GM23338 (cell line): ENCODE data around the gene GADD45GIP1. TPM values are rescaled to one million over a fixed set of nuclear protein-coding genes. Genes with fewer than 3 reads are reported as not detected.

Experiments
- ATAC-seq: fragments of 200-7000 bp; cut with Tn5 transposase; 3 replicates; pipeline ENCODE4 v1.9.1; 2020
- DNase-seq: peaks from one replicate; pipeline ENCODE4 v3.0.0-alpha.2; 2015; ENCODE audit warnings: low spot score
- H2AFZ ChIP-seq: fragments of 200-600 bp; sonication (generic); 2 replicates; pipeline ENCODE4 v1.8.0; 2016; ENCODE audit warnings: antibody characterized with exemption, mild to moderate bottlenecking, moderate library complexity
- H3F3A ChIP-seq: fragments of 200-600 bp; sonication (generic); replicated peaks from 2 replicates; pipeline ENCODE4 v1.8.0; 2017; ENCODE audit warnings: antibody characterized with exemption, mixed run types, low read depth
- H3K27ac ChIP-seq: fragments of 200-600 bp; sonication (generic); 2 replicates; pipeline ENCODE4 v1.6.1; 2016; ENCODE audit warnings: low read depth
- H3K27me3 ChIP-seq: fragments of 200-600 bp; sonication (generic); 2 replicates; pipeline ENCODE4 v1.8.0; 2016; ENCODE audit warnings: mild to moderate bottlenecking, mixed run types, moderate library complexity; ENCODE audit not compliant: insufficient read depth
- H3K36me3 ChIP-seq: fragments of 200-600 bp; sonication (generic); 2 replicates; pipeline ENCODE4 v1.8.0; 2016; ENCODE audit warnings: mild to moderate bottlenecking; ENCODE audit not compliant: insufficient read depth
- H3K4me1 ChIP-seq: fragments of 200-600 bp; sonication (generic); 2 replicates; pipeline ENCODE4 v1.8.0; 2016; ENCODE audit warnings: mild to moderate bottlenecking, moderate library complexity; ENCODE audit not compliant: insufficient read depth
- H3K4me2 ChIP-seq: fragments of 200-600 bp; sonication (generic); 2 replicates; pipeline ENCODE4 v1.7.1; 2017; ENCODE audit warnings: mixed run types
- H3K4me3 ChIP-seq: fragments of 200-600 bp; sonication (generic); 2 replicates; pipeline ENCODE4 v1.6.1; 2016; ENCODE audit warnings: mixed run types
- H3K79me2 ChIP-seq: fragments of 200-600 bp; sonication (generic); replicated peaks from 2 replicates; pipeline ENCODE4 v1.8.0; 2017; ENCODE audit warnings: mild to moderate bottlenecking; ENCODE audit not compliant: insufficient read depth
- H3K9me2 ChIP-seq: fragments of 200-600 bp; sonication (generic); 2 replicates; pipeline ENCODE4 v1.8.0; 2017; ENCODE audit not compliant: insufficient read depth
- H4K20me1 ChIP-seq: fragments of 200-600 bp; sonication (generic); replicated peaks from 2 replicates; pipeline ENCODE4 v1.8.0; 2017; ENCODE audit warnings: mild to moderate bottlenecking; ENCODE audit not compliant: insufficient read depth
- H3K27ac Mint-ChIP-seq: 2 replicates; pipeline ENCODE4 v1.8.0; 2020; ENCODE audit warnings: inconsistent platforms, mild to moderate bottlenecking, moderate library complexity, mixed read lengths
- H3K27me3 Mint-ChIP-seq: 3 replicates; pipeline ENCODE4 v1.8.0; 2022; ENCODE audit warnings: low read depth, mild to moderate bottlenecking, moderate library complexity, mixed read lengths, inconsistent platforms; ENCODE audit not compliant: insufficient read depth, poor library complexity
- H3K36me3 Mint-ChIP-seq: 3 replicates; pipeline ENCODE4 v1.8.0; 2021; ENCODE audit warnings: low read depth, mild to moderate bottlenecking, inconsistent platforms, moderate library complexity, mixed read lengths
- H3K4me1 Mint-ChIP-seq: 3 replicates; pipeline ENCODE4 v1.8.0; 2020; ENCODE audit warnings: mild to moderate bottlenecking, inconsistent platforms, mixed read lengths
- H3K4me3 Mint-ChIP-seq: 3 replicates; pipeline ENCODE4 v1.8.0; 2021; ENCODE audit warnings: moderate library complexity, mild to moderate bottlenecking, inconsistent platforms, mixed read lengths
- H3K9me3 Mint-ChIP-seq: 3 replicates; pipeline ENCODE4 v1.8.0; 2020; ENCODE audit warnings: moderate library complexity, mild to moderate bottlenecking, inconsistent platforms, mixed read lengths
- ETS1 ChIP-seq: IDR thresholded peaks from 2 replicates; pipeline ENCODE4 v1.6.1; 2016; ENCODE audit warnings: antibody characterized with exemption
- EZH2 ChIP-seq: fragments of 200-600 bp; sonication (generic); IDR thresholded peaks from one replicate; pipeline ENCODE4 v1.8.0; 2017; ENCODE audit warnings: antibody characterized with exemption, mild to moderate bottlenecking, low read depth; ENCODE audit not compliant: unreplicated experiment
- EZH2phosphoT487 ChIP-seq: fragments of 200-600 bp; sonication (generic); IDR thresholded peaks from one replicate; pipeline ENCODE4 v1.8.1; 2018; ENCODE audit warnings: antibody characterized with exemption; ENCODE audit not compliant: unreplicated experiment
- JUNB ChIP-seq: IDR thresholded peaks from one replicate; pipeline ENCODE4 v1.6.1; 2016; ENCODE audit warnings: antibody characterized with exemption; ENCODE audit not compliant: unreplicated experiment
- NANOG ChIP-seq: IDR thresholded peaks from 2 replicates; pipeline ENCODE4 v1.6.1; 2016; ENCODE audit warnings: antibody characterized with exemption, borderline replicate concordance
- POLR2AphosphoS5 ChIP-seq: IDR thresholded peaks from 2 replicates; pipeline ENCODE4 v1.6.1; 2016; ENCODE audit warnings: antibody characterized with exemption, low read depth
- ZNF114 ChIP-seq: fragments of 250-450 bp; sonication (Bioruptor Pico); IDR thresholded peaks from 2 replicates; pipeline ENCODE4 v1.5.0; 2020; ENCODE audit warnings: mild to moderate bottlenecking, moderate library complexity
- ZNF331 ChIP-seq: fragments of 250-450 bp; sonication (Bioruptor Pico); IDR thresholded peaks from 2 replicates; pipeline ENCODE4 v1.5.0; 2020; ENCODE audit warnings: low read depth, mild to moderate bottlenecking, moderate library complexity
- ZNF462 ChIP-seq: fragments of 250-450 bp; sonication (Bioruptor Pico); IDR thresholded peaks from 2 replicates; pipeline ENCODE4 v1.5.0; 2020; ENCODE audit warnings: mild to moderate bottlenecking, moderate library complexity
- polyA plus RNA-seq: library from polyadenylated mRNA; unstranded; fragments of >200 nt; fragmentation: Nextera tagmentation; extraction: Ambion mirVana; gene quantifications from 2 replicates; pipeline ENCODE4 v1.2.1, GENCODE V29; 2016
- total RNA-seq: library from RNA; depleted of rRNA; stranded (reverse); fragments of >200 nt; shearing (Covaris generic); gene quantifications from 2 replicates; pipeline ENCODE4 v1.2.3, GENCODE V29; 2014

The GADD45GIP1 gene
- total and polyA plus RNA-seq, 2 experiments from 2014 or later = 63.9 to 255 TPM

- no peaks in the 10 kb centered on the region for H3K4me1 ChIP-seq
- Mint-ChIP-seq H3K27ac (no peak overlapping the region), H3K9me3 (no peaks in the 10 kb centered on the region), H3K4me3 (no peak overlapping the region), H3K4me1 (no peaks in the 10 kb centered on the region), H3K36me3 (no peaks in the 10 kb centered on the region), H3K27me3 (peaks cover 9% of the 10 kb centered on the region)
- no peaks in the 10 kb centered on the region for H3K36me3 ChIP-seq
- H3K27me3 ChIP-seq = no peaks in the 10 kb centered on the region
- H2AFZ ChIP-seq = no peak overlapping the region
- no peak overlapping the region for H3K4me2 ChIP-seq
- no peak overlapping the region for H3K27ac ChIP-seq
- no peaks in the 10 kb centered on the region for H4K20me1 ChIP-seq
- H3K4me3 ChIP-seq = no peak overlapping the region
- H3K79me2 ChIP-seq = no peaks in the 10 kb centered on the region
- TF ChIP-seq POLR2AphosphoS5 (no peak), EZH2phosphoT487 (no peak)
- no peaks in the 10 kb centered on the region for H3K9me2 ChIP-seq
- ATAC-seq (no peak), DNase-seq (no peak)
- no peaks in the 10 kb centered on the region for H3F3A ChIP-seq
Measured at GRCh38 chr19:12975221-12975741, 18.3 kb upstream of the GADD45GIP1 start.

- Histone ChIP-seq H3K79me2 (no peaks in the 10 kb centered on the region), H4K20me1 (no peaks in the 10 kb centered on the region), H3K9me2 (no peaks in the 10 kb centered on the region), H3K36me3 (no peaks in the 10 kb centered on the region), H3K27me3 (no peaks in the 10 kb centered on the region), H3F3A (no peaks in the 10 kb centered on the region), H3K4me1 (no peaks in the 10 kb centered on the region), H2AFZ (no peak overlapping the region), H3K27ac (no peak overlapping the region), H3K4me3 (no peak overlapping the region), H3K4me2 (no peak overlapping the region)
- Mint-ChIP-seq H3K4me1 (no peaks in the 10 kb centered on the region), H3K4me3 (no peak overlapping the region), H3K9me3 (no peaks in the 10 kb centered on the region), H3K36me3 (no peaks in the 10 kb centered on the region), H3K27me3 (peaks cover 7% of the 10 kb centered on the region), H3K27ac (no peak overlapping the region)
- DNase-seq = no peak
- no peak for ATAC-seq
- TF ChIP-seq JUNB (no peak), ZNF114 (CRISPR knock-in tag) (no peak), EZH2phosphoT487 (no peak), POLR2AphosphoS5 (no peak), ETS1 (no peak), EZH2 (no peak), ZNF462 (no peak), ZNF331 (CRISPR knock-in tag) (no peak), NANOG (no peak)
Measured at GRCh38 chr19:12974301-12975220, 17.5 kb upstream of the GADD45GIP1 start.
